Measurements from ENCODE around the gene SERINC2. TPM values are rescaled to one million over a fixed set of nuclear protein-coding genes. Genes with fewer than 3 reads are reported as not detected.

The SERINC2 gene
- polyA plus RNA-seq, 2 of the 4 experiments (the other 2 are of a cell fraction) = 6.0 to 16.3 TPM

GRCh38 chr1:31453384-31454079 lies 40.5 kb downstream of the SERINC2 start:
- 46% methylated on average over 8 of the region's 8 CpGs for WGBS (ENCODE audit: missing lambda C conversion rate)
- peaks cover 26% of the 10 kb centered on the region for H3K9me3 ChIP-seq
- H3K4me3 ChIP-seq = no peak overlapping the region
- POLR2A ChIA-PET = no interaction called here
- H3K4me2 ChIP-seq = no peak overlapping the region
- H3K27ac ChIP-seq = no peak overlapping the region
- FAIRE-seq (no peak), DNase-seq (ENCODE audit: low read depth in 1 of 2, low spot score in 1 of 2) (no peak), ATAC-seq (no peak)
- no peaks in the 10 kb centered on the region for H3K4me1 ChIP-seq
- TF ChIP-seq CEBPB (IDR thresholded peaks at IDR 0.05) (no peak), POLR2AphosphoS2 (conservative IDR thresholded peaks at IDR 0.05; ENCODE audit: low read length) (no peak), CTCF (IDR thresholded peaks at IDR 0.05) (no peak), EHMT2 (IDR thresholded peaks at IDR 0.05; ENCODE audit: low read depth) (no peak), CBX2 (IDR thresholded peaks at IDR 0.05; ENCODE audit: borderline replicate concordance, low read depth) (no peak), E2F6 (IDR thresholded peaks at IDR 0.05; ENCODE audit: borderline replicate concordance, low read depth) (no peak), ZSCAN20 (CRISPR knock-in tag; IDR thresholded peaks at IDR 0.05) (no peak), BCL3 (IDR thresholded peaks at IDR 0.05) (no peak), MAZ (IDR thresholded peaks at IDR 0.05; ENCODE audit: borderline replicate concordance, low read depth, low read length) (no peak)
- CTCF ChIA-PET = no interaction called here

GRCh38 chr1:31458287-31458896 lies 45.4 kb downstream of the SERINC2 start:
- ChIA-PET CTCF (no interaction called here), POLR2A (no interaction called here)
- no peak for TF ChIP-seq MAZ (IDR thresholded peaks at IDR 0.05; ENCODE audit: borderline replicate concordance, low read depth, low read length)
- no peak for TF ChIP-seq ELK1 (IDR thresholded peaks at IDR 0.05; ENCODE audit: low read depth, low read length)
- TF ChIP-seq MYC (IDR thresholded peaks at IDR 0.05; ENCODE audit: borderline replicate concordance, low read length) = no peak
- TF ChIP-seq PHF8 (IDR thresholded peaks at IDR 0.05; ENCODE audit: borderline replicate concordance, low read depth) = no peak
- no peak for TF ChIP-seq KDM5A (IDR thresholded peaks at IDR 0.05)
- no peak for TF ChIP-seq TFCP2L1 (CRISPR knock-in tag; IDR thresholded peaks at IDR 0.05)
- TF ChIP-seq EP300 (IDR thresholded peaks at IDR 0.05) = no peak
- no peak for TF ChIP-seq ZC3H11A (IDR thresholded peaks at IDR 0.05)
- TF ChIP-seq E2F6 (IDR thresholded peaks at IDR 0.05; ENCODE audit: borderline replicate concordance, low read depth) = no peak
- TF ChIP-seq RCOR1 (IDR thresholded peaks at IDR 0.05; ENCODE audit: low read depth, low read length) = no peak
- TF ChIP-seq NR3C1 (IDR thresholded peaks at IDR 0.05) = no peak
- TF ChIP-seq JUNB (IDR thresholded peaks at IDR 0.05) = no peak
- TF ChIP-seq CBX8 (IDR thresholded peaks at IDR 0.05) = no peak
- H3K9me3 ChIP-seq = peaks cover 54% of the 10 kb centered on the region
- WGBS (ENCODE audit: missing lambda C conversion rate) = 39% methylated on average over 5 of the region's 5 CpGs
- H3K4me3 ChIP-seq = no peak overlapping the region
- no peak overlapping the region for H3K27ac ChIP-seq
- no peak overlapping the region for H3K4me2 ChIP-seq
- ATAC-seq (no peak), DNase-seq (ENCODE audit: low read depth in 1 of 2, low spot score in 1 of 2) (no peak), FAIRE-seq (no peak)
- H3K4me1 ChIP-seq = no peaks in the 10 kb centered on the region
